Uterus (tissue), 4 donors: ENCODE data around the gene MYPN. TPM values are rescaled to one million over a fixed set of nuclear protein-coding genes. Genes with fewer than 3 reads are reported as not detected.

ENCODE experiments used
- DNase-seq, 2 donors: peaks; one replicate each; pipeline ENCODE4 v3.0.0-alpha.2; 2019 to 2020
- H3K27ac ChIP-seq, 2 donors: fragments of 200-600 bp; sonication (generic); 1 replicate in 1 of 2; 2 replicates in 1 of 2; pipeline ENCODE4 v1.5.1; 2016 to 2018
- H3K27me3 ChIP-seq, 2 donors: fragments of 200-600 bp; sonication (generic); one replicate each; pipeline ENCODE4 v1.5.1; 2018 to 2019; ENCODE audit warnings: control low read depth in 1 of 2
- H3K36me3 ChIP-seq, 2 donors: fragments of 200-600 bp; sonication (generic); one replicate each; pipeline ENCODE4 v1.5.1; 2019; ENCODE audit warnings: control low read depth in 1 of 2
- H3K4me1 ChIP-seq, 2 donors: fragments of 200-600 bp; sonication (generic); one replicate each; pipeline ENCODE4 v1.5.1; 2018 to 2019; ENCODE audit warnings: control low read depth in 1 of 2
- H3K4me3 ChIP-seq, 2 donors: fragments of 200-600 bp; sonication (generic); 1 replicate in 1 of 2; 2 replicates in 1 of 2; pipeline ENCODE4 v1.5.1; 2018 to 2019; ENCODE audit warnings: mild to moderate bottlenecking in 1 of 2
- H3K9me3 ChIP-seq, 2 donors: fragments of 200-600 bp; sonication (generic); one replicate each; pipeline ENCODE4 v1.5.1; 2019; ENCODE audit warnings: control low read depth in 1 of 2
- POLR2A ChIP-seq, 2 donors: fragments of 450-650 bp; IDR thresholded peaks; one replicate each; pipeline ENCODE4 v1.6.1; 2016; ENCODE audit warnings: antibody characterized with exemption in 2 of 2, mild to moderate bottlenecking in 1 of 2, moderate library complexity in 1 of 2
- intact Hi-C: fragments of 100-400 bp; cut with DNase I; formaldehyde crosslinking; loops from one replicate; pipeline ENCODE4 v1.15.1; 2023; ENCODE audit warnings: low total_unique reads
- total RNA-seq, 4 donors: library from RNA; depleted of rRNA in 3 of 4; stranded (reverse); fragments of >200 nt in 3 of 4; gene quantifications; one replicate each; pipeline versions ENCODE4 v1.1.0 to v1.2.4, GENCODE V29; 2014 to 2023
- TF ChIP-seq, protein P1 (sequence below), 4 experiments: fragments of 200-600 bp in 2 of 4; fragments of 450-650 bp in 2 of 4; sonication (generic) in 2 of 4; IDR thresholded peaks; one replicate each; pipeline ENCODE4 v1.5.1; 2016 to 2019; ENCODE audit warnings: antibody characterized with exemption in 4 of 4, mild to moderate bottlenecking in 2 of 4, moderate library complexity in 1 of 4
- donor health status: DM: yes; HTN: yes; CAD: no.

Gene MYPN
- total RNA-seq, 4 donors from 2014 or later: not detected

GRCh38 chr10:68231106-68231816 lies 122.0 kb downstream of the MYPN start:
- H3K27ac ChIP-seq: peak overlapping the region; percentile 88 to 95
- H3K9me3 ChIP-seq: no peaks in the 10 kb centered on the region
- H3K36me3 ChIP-seq: no peaks in the 10 kb centered on the region
- intact Hi-C loops: no loop called here
- H3K27me3 ChIP-seq: no peaks in the 10 kb centered on the region
- no peak for TF ChIP-seq POLR2A (IDR thresholded peaks at IDR 0.05)
- TF ChIP-seq, protein P1, sequence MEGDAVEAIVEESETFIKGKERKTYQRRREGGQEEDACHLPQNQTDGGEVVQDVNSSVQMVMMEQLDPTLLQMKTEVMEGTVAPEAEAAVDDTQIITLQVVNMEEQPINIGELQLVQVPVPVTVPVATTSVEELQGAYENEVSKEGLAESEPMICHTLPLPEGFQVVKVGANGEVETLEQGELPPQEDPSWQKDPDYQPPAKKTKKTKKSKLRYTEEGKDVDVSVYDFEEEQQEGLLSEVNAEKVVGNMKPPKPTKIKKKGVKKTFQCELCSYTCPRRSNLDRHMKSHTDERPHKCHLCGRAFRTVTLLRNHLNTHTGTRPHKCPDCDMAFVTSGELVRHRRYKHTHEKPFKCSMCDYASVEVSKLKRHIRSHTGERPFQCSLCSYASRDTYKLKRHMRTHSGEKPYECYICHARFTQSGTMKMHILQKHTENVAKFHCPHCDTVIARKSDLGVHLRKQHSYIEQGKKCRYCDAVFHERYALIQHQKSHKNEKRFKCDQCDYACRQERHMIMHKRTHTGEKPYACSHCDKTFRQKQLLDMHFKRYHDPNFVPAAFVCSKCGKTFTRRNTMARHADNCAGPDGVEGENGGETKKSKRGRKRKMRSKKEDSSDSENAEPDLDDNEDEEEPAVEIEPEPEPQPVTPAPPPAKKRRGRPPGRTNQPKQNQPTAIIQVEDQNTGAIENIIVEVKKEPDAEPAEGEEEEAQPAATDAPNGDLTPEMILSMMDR (IDR thresholded peaks at IDR 0.05): peak in 3 of 4 experiments; percentile 33 to 61 (median 38)
- peak overlapping the region; percentile 58 to 71 for H3K4me3 ChIP-seq
- peak; percentile 62 to 71 for DNase-seq
- peaks cover 0 to 4% of the 10 kb centered on the region in 2 donors for H3K4me1 ChIP-seq

GRCh38 chr10:68231817-68232251 lies 122.5 kb downstream of the MYPN start, which contains the start of gene ATOH7:
Gene ATOH7, minus strand, starts transcription at chr10:68232113. Its CDS starts 436 bp downstream, at chr10:68231677.
- Histone ChIP-seq H3K27ac (peak within 1 kb of the TSS; percentile 88 to 95), H3K4me3 (peak within 1 kb of the TSS; percentile 58 to 71), H3K27me3 (no peaks in the 10 kb centered on the region), H3K4me1 (peaks cover 0 to 4% of the 10 kb centered on the region in 2 donors), H3K9me3 (no peaks in the 10 kb centered on the region), H3K36me3 (no peaks in the 10 kb centered on the region)
- TF ChIP-seq, protein P1 (IDR thresholded peaks at IDR 0.05): no peak
- no peak for TF ChIP-seq POLR2A (IDR thresholded peaks at IDR 0.05)
- intact Hi-C loops: no loop called here
- DNase-seq: no peak

GRCh38 chr10:68233046-68233445 lies 123.8 kb downstream of the MYPN start:
- H3K27me3 ChIP-seq: no peaks in the 10 kb centered on the region
- H3K36me3 ChIP-seq: no peaks in the 10 kb centered on the region
- no peak overlapping the region for H3K27ac ChIP-seq
- no peaks in the 10 kb centered on the region for H3K9me3 ChIP-seq
- H3K4me1 ChIP-seq: peaks cover 0 to 4% of the 10 kb centered on the region in 2 donors
- DNase-seq: no peak
- TF ChIP-seq, protein P1 (IDR thresholded peaks at IDR 0.05): no peak
- no peak for TF ChIP-seq POLR2A (IDR thresholded peaks at IDR 0.05)
- no peak overlapping the region for H3K4me3 ChIP-seq
- intact Hi-C loops: no loop called here

DNA sequence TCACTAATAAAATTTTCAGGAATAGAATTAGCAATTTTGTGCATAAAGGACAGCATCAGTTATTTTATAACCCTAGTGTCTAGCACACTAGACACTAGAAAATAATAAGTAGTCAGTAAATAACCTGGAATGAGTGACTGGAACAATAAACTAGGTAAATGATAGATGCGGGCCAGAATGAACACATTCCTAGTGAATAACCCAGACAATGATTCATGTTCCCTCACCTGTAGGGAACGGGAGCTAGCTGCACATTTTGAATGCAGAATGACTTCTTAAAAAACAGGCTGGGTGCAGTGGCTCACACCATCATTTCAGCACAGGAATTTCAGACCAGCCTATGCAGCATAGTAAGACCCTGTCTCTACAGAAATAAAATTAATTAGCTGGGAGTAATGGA lies 125.8 kb downstream of the MYPN start:
- no peak overlapping the region for H3K27ac ChIP-seq
- no peak for TF ChIP-seq POLR2A (IDR thresholded peaks at IDR 0.05)
- TF ChIP-seq, protein P1 (IDR thresholded peaks at IDR 0.05): no peak
- peaks cover 0 to 3% of the 10 kb centered on the region in 2 donors for H3K4me1 ChIP-seq
- no peaks in the 10 kb centered on the region for H3K27me3 ChIP-seq
- intact Hi-C loops: no loop called here
- no peak for DNase-seq
- H3K36me3 ChIP-seq: no peaks in the 10 kb centered on the region
- no peaks in the 10 kb centered on the region for H3K9me3 ChIP-seq
- no peak overlapping the region for H3K4me3 ChIP-seq

- intact Hi-C loops: no loop called here
- Histone ChIP-seq H3K9me3 (no peaks in the 10 kb centered on the region), H3K4me1 (no peaks in the 10 kb centered on the region), H3K36me3 (no peaks in the 10 kb centered on the region), H3K27me3 (no peaks in the 10 kb centered on the region), H3K27ac (no peak overlapping the region), H3K4me3 (no peak overlapping the region)
- TF ChIP-seq, protein P1 (IDR thresholded peaks at IDR 0.05): no peak
- no peak for TF ChIP-seq POLR2A (IDR thresholded peaks at IDR 0.05)
- DNase-seq: no peak
These were observed 126.3 kb downstream of the MYPN start for GRCh38 chr10:68235581-68235980.
